ENCODE data around the gene TNFRSF8. TPM values are rescaled to one million over a fixed set of nuclear protein-coding genes. Genes with fewer than 3 reads are reported as not detected.

Gene TNFRSF8
- polyA plus RNA-seq, 1 of the 3 experiments (the other 2 are of a cell fraction), result 0.07 TPM

DNA sequence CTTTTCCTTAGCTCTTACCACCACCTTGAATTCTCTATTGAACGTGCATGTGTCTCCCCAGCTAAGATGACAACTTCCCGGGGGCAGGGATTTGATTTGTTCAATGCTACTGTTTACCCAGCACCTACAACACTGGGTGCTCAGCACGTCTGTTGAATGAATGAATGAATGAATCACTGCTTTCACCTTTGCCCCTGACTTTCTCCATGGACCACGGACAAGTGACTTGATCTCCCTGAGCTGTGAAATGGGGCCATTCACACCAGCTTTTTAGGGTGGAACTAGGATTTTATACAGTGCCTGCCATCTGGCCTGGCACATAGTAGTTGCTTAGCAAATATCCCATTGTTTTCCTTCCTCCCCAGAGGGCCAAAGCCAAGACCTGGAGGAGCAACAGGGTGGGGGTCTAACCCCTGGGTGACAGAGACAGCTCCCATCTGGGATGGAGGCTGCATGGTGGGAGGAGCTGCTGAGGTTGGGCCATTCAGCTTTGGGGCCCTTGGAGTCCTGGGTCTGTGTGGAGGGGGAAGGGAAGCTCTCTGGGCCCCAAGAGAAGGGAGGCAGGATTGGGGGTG lies 119.4 kb downstream of the TNFRSF8 start:
- no peak overlapping the region for H3K27ac ChIP-seq (ENCODE audit: low read depth in 2 of 2, low read length in 1 of 2)
- H3K4me3 ChIP-seq (ENCODE audit: low read depth in 2 of 2, low read length in 1 of 2), result no peak overlapping the region
- H3K36me3 ChIP-seq (replicated peaks in 1 of 2; ENCODE audit: control insufficient read depth in 1 of 2, insufficient read depth in 2 of 2, low read length in 1 of 2), result no peaks in the 10 kb centered on the region
- no peaks in the 10 kb centered on the region for H3K9me3 ChIP-seq
- DNase-seq, result no peak
- WGBS (ENCODE audit: low lambda C conversion rate), result 75% methylated on average over 4 of the region's 4 CpGs
- H3K4me1 ChIP-seq (ENCODE audit: control insufficient read depth in 1 of 2, insufficient read depth in 2 of 2, low read depth in 1 of 2, low read length in 1 of 2), result peaks cover 17 to 35% of the 10 kb centered on the region in 2 experiments
- no peak overlapping the region for H3K4me2 ChIP-seq
- peaks cover 4% of the 10 kb centered on the region for H3F3A ChIP-seq (replicated peaks; ENCODE audit: insufficient read depth)
- no peak overlapping the region for H2AFZ ChIP-seq (ENCODE audit: low read depth)
- ChIA-PET POLR2A (no interaction called here), CTCF (interaction anchor here (0.9 to 6.2 kb wide), 4 partner anchors 17 to 438 kb away, joined by 3 to 79 read pairs (median 6); no protein-coding TSS in a partner anchor)
- no peaks in the 10 kb centered on the region for H4K20me1 ChIP-seq (ENCODE audit: insufficient read depth)
- TF ChIP-seq, protein P1, sequence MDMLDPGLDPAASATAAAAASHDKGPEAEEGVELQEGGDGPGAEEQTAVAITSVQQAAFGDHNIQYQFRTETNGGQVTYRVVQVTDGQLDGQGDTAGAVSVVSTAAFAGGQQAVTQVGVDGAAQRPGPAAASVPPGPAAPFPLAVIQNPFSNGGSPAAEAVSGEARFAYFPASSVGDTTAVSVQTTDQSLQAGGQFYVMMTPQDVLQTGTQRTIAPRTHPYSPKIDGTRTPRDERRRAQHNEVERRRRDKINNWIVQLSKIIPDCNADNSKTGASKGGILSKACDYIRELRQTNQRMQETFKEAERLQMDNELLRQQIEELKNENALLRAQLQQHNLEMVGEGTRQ (IDR thresholded peaks at IDR 0.05; ENCODE audit: borderline replicate concordance, low read depth, low read length), result no peak
- no peak for TF ChIP-seq RAD21 (IDR thresholded peaks at IDR 0.05; ENCODE audit: low read length)
- no peak for TF ChIP-seq JUND (IDR thresholded peaks at IDR 0.05)
- TF ChIP-seq, protein P2, sequence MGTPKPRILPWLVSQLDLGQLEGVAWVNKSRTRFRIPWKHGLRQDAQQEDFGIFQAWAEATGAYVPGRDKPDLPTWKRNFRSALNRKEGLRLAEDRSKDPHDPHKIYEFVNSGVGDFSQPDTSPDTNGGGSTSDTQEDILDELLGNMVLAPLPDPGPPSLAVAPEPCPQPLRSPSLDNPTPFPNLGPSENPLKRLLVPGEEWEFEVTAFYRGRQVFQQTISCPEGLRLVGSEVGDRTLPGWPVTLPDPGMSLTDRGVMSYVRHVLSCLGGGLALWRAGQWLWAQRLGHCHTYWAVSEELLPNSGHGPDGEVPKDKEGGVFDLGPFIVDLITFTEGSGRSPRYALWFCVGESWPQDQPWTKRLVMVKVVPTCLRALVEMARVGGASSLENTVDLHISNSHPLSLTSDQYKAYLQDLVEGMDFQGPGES (IDR thresholded peaks at IDR 0.05; ENCODE audit: low read depth, low read length), result no peak
- no peak for TF ChIP-seq RFX5 (IDR thresholded peaks at IDR 0.05; ENCODE audit: low read length)
- TF ChIP-seq SIN3A (IDR thresholded peaks at IDR 0.05; ENCODE audit: borderline replicate concordance, low read depth, low read length), result no peak
- TF ChIP-seq RXRA (IDR thresholded peaks at IDR 0.05; ENCODE audit: borderline replicate concordance, low read depth), result no peak
- TF ChIP-seq CTCF (IDR thresholded peaks at IDR 0.05), result no peak
- TF ChIP-seq, protein P3, sequence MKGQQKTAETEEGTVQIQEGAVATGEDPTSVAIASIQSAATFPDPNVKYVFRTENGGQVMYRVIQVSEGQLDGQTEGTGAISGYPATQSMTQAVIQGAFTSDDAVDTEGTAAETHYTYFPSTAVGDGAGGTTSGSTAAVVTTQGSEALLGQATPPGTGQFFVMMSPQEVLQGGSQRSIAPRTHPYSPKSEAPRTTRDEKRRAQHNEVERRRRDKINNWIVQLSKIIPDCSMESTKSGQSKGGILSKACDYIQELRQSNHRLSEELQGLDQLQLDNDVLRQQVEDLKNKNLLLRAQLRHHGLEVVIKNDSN (IDR thresholded peaks at IDR 0.05; ENCODE audit: borderline replicate concordance, low read depth), result no peak
- no peak for TF ChIP-seq FOSL2 (IDR thresholded peaks at IDR 0.05; ENCODE audit: borderline replicate concordance, low read depth)
- no peak for TF ChIP-seq YY1 (IDR thresholded peaks at IDR 0.05; ENCODE audit: low read depth)
- no peak for TF ChIP-seq CHD2 (IDR thresholded peaks at IDR 0.05; ENCODE audit: low read length, partially characterized antibody)
- no peaks in the 10 kb centered on the region for H3K9me2 ChIP-seq
- no peaks in the 10 kb centered on the region for H3K79me2 ChIP-seq (ENCODE audit: insufficient read depth)
- H3K9ac ChIP-seq, result no peak overlapping the region
- no peaks in the 10 kb centered on the region for H3K27me3 ChIP-seq (ENCODE audit: insufficient read depth)
